HG03139 (cell line): ENCODE measurements around the gene TMEM17.

Source experiments
- ATAC-seq: cut with Tn5 transposase; IDR thresholded peaks from one replicate; pipeline ENCODE4 v1.9.1; 2021; ENCODE audit not compliant: unreplicated experiment

Gene TMEM17

DNA sequence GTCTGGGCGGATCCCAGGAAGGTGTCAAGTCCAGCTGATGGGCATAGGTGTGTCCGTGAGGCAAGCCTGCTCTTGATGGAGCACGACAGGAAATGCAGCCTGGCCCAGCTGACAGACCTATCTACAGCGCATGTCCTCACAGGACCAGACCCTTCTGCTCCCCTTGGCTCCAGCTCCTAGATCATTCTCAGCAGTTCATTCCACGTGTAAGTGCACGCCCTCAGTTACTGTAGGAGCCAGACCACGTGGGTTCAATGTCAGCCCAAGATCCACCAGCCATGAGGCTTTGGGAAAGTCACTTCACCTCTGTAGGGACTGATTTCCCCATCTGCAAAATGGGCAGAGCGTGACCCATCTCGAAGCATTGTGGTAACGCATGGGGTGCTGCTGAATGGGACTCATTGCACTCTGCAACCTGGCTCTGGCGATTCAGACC is 47.8 kb downstream of the TMEM17 start:
- ATAC-seq, result no peak

DNA sequence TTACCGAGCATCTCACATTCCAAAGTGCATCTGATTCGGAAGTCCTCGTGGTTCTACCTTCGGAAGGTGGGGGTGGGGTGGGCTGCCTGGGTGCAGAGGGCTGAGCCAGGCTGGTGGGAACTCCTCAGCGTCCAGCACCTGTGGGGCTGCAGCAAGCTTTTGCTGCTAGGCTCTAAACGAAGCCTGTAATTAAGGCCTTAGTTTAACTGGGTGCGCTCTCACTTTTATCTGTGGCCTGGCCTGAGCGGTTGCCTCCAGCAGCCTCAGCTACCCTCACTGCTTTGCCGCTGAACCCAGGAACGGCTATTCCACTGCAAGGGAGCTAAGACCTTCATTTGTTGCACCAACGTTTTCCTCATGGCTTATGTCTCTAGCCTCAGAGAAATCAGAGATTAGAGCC is 48.4 kb downstream of the TMEM17 start:
- no peak for ATAC-seq

DNA sequence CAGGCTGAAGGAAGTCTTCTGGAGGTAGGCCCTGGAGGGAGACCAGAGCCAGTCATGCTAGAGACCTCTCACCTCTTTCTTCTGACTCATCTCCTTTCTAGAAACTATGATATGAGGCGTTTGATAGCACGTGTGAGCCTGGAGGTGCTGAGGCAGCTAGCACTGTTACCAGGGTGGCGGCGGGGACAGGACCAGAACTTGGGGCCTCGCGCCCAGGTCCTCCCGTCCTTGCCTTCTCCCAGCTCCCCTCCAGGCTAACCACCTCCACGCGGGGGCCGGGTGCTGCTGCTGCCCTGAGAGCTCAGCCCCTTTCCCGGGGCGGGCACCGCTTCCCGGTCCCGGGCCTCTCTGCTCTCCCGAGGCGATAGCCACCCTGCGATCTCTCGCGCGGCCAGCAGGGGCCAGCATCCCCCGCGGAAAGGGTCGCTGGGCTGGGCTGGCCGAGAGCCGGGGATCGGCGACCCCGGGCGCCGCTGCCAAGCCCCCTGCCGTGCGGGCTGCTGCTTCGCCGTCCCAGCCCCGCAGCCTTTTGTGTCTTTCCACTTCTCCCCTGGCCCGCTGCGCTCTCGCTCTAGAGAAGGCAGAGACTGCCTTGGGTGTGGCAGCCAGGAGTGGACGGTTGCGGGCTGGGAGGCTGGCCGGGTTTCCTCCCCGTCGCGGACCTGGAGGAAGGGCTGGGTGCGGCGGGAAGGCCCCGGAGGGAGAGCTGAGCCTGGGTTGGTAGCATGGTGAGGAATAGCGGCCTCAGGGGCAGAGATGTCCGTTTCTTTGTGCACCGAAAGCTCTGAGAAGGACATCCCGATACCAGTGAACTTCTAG is 49.1 kb downstream of the TMEM17 start:
- peak; percentile 79 for ATAC-seq

DNA sequence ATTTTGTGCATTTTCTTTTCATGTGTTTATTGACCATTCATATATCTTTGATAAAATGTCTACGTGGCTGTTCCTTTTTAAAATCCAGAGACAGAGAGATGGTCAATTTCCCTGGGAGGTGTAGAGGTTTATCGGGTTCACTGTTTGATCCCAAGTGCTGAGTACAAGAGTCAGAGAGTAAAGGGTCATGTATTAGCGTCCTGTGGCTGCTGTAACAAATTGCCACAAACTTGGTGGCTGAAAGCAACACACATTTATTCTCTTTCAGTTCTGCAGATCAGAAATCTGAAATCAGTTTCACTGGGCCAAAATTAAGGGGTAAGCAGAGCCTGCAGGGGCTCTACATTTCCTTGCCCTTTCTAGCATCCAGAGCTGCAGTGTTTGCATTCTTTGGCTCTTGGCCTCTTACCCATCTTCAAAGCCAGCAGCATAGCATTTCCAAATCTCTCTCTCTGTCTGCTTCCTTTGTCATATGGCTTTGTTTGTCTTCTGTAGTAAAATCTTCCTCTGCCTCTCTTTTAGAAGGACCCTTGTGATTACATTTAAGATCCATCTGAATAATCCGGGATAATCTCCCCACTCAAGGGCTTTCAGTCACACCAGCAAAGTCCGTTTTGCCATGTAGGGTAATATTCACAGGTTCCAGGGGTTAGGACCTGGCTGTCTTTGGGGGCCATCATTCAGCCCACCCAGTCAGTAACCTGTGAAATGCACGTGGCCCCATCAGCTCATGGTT is 49.9 kb downstream of the TMEM17 start:
- ATAC-seq, result no peak

DNA sequence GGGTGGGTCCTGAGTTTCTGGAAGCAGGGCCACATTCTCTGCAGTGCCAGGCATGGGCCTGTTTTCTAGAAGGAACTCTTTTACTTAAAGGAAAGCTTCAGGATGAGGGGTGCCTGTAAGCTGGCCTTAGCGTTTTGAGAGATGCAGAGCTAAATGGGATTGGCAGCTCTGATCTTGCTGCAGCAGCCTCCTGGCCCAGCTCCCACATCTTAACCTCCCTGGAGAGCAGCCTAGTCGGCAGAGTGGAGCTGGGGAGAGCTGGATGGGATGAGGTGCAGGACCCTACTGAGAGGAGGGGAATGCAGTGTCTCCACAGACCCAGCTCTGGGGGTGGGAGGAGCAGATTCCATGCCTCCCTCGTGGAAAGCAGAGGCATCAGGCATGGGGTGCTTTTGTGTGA is 52.0 kb downstream of the TMEM17 start:
- no peak for ATAC-seq

DNA sequence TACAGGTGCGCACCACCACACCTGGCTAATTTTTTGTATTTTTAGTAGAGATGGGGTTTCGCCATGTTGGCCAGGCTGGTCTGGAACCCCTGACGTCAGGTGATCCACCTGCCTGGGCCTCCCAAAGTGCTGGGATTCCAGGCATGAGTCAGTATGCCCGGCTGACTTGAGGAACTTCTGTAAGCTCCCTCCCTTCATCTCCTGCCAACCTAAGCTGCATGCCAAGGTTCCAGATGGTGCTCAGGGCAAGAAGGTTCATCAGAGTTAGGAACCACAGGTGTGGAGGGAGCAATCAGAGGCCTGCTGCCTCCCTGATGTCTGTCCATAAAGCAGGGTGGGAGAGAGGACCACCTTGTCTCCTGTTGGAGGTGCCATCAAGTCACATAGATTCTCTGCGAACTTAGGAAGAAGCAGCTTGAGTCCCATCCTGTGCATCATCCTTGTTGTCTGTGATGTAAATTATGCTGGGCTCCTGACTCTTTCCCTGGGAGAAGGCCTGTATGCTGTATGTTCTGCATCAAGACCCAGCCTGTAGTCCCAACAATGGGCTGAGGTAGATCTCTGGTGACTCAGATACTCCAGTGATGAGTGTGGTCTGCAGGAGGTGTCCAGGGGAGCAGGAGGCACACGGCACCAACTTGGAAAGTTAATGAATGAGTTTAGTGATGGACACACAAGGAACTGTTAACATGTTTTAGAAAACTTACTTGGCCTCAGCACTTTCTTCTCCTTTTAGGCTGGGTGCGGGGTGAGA is 53.1 kb downstream of the TMEM17 start:
- no peak for ATAC-seq

DNA sequence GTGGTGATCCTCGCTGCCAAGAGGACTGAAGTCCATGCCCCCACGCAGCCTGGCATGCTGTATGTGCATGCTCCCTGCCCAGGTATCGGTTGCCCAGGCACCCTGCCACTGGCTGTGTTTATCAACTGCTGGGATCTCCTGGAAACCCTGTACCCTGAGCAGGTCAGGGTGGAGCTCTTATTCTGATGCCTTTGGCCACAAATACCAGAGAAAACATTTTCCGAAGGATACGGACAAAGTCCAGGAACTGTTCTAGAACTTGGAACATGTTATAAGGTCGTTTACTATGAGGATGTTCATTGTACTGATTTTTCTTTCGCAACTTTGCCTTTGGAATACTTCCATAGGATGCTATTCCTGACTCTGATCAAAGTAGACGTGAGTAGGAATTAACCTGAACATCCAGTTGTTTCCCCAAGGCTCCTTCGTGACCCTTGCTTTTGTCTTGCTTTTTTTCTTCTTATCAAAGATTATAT is 55.2 kb downstream of the TMEM17 start:
- no peak for ATAC-seq
